Activated naive CD4-positive, alpha-beta T cell treated with anti-CD3 and anti-CD28 coated beads, Interleukin-2, amount 50 U/mL, for 72 hours (primary cell): ENCODE data around the gene ITPR2. TPM values are rescaled to one million over a fixed set of nuclear protein-coding genes. Genes with fewer than 3 reads are reported as not detected.
A peak's percentile ranks its signal among the peaks of the same experiment; 100 is the strongest.
"Not testable (repeated sequence)": the region's sequence is repeated elsewhere in the genome, so short reads cannot be mapped to it uniquely, and the experiment has no call there.

Experiments used
- ATAC-seq, 2 donors: fragments of 150-1000 bp; cut with Tn5 transposase; 2 replicates each; pipeline ENCODE4 v1.10.0; 2021; ENCODE audit warnings: mild to moderate bottlenecking in 2 of 2, moderate library complexity in 2 of 2
- DNase-seq, 2 donors: peaks; one replicate each; pipeline ENCODE4 v3.0.0; 2021 to 2022; ENCODE audit warnings: low spot score in 2 of 2
- H3K27ac Mint-ChIP-seq, 2 donors: one replicate each; pipeline ENCODE4 v1.8.0; 2022; ENCODE audit warnings: mild to moderate bottlenecking in 2 of 2, mixed read lengths in 2 of 2
- H3K36me3 Mint-ChIP-seq, 2 donors: one replicate each; pipeline ENCODE4 v1.8.0; 2022; ENCODE audit warnings: mixed read lengths in 2 of 2
- H3K9me3 Mint-ChIP-seq, 2 donors: one replicate each; pipeline ENCODE4 v1.8.0; 2022; ENCODE audit warnings: mixed read lengths in 2 of 2
- total RNA-seq, 2 donors: library from RNA; stranded (reverse); gene quantifications; one replicate each; pipeline ENCODE4 v1.2.3, GENCODE V29; 2022

The ITPR2 gene
- total RNA-seq, 2 donors from 2014 or later = 44.6 to 46.1 TPM

DNA sequence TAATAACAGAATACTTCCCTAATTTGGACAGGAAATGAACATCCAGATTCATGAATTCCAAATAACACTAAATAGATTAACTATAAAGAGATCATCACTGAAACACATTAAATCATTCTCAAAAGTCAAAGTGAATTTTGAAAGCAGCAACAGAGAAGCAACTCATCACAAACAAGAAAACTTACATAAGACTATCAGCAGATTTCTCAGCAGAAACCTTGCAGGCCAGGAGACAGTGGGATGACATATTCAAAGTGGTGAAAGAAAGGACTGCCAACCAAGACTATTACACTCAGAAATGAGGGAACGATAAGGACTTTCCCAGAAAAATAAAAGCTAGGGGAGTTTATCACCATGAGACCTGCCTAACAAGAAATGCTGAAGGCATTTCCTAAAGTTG lies 70.8 kb downstream of the ITPR2 start:
- ATAC-seq (no peak), DNase-seq (no peak)
- peaks cover 35 to 52% of the 10 kb centered on the region in 2 donors for H3K36me3 Mint-ChIP-seq
- peaks cover 25 to 33% of the 10 kb centered on the region in 2 donors for H3K9me3 Mint-ChIP-seq
- no peak overlapping the region for H3K27ac Mint-ChIP-seq

DNA sequence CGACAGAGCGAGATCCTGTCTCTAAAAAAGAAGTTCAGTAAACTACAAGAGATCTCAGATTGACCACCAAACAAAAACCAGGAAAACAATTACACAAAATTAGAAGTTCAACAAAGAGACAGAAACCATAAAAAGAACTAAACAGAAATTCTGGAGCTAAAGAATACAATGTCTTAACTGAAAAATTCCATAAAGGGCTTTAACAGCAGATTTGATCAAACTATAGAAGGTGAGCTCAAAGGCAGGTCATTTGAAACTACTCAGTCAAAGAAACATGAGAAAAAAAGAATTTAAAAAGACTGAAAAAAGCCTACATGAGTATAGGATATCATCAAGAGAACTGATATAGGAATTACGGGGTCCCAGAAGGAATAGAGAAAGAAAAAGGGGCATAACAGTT lies 71.2 kb downstream of the ITPR2 start:
- Mint-ChIP-seq H3K9me3 (peaks cover 25 to 33% of the 10 kb centered on the region in 2 donors), H3K36me3 (peaks cover 32 to 48% of the 10 kb centered on the region in 2 donors)
- no peak for ATAC-seq

DNA sequence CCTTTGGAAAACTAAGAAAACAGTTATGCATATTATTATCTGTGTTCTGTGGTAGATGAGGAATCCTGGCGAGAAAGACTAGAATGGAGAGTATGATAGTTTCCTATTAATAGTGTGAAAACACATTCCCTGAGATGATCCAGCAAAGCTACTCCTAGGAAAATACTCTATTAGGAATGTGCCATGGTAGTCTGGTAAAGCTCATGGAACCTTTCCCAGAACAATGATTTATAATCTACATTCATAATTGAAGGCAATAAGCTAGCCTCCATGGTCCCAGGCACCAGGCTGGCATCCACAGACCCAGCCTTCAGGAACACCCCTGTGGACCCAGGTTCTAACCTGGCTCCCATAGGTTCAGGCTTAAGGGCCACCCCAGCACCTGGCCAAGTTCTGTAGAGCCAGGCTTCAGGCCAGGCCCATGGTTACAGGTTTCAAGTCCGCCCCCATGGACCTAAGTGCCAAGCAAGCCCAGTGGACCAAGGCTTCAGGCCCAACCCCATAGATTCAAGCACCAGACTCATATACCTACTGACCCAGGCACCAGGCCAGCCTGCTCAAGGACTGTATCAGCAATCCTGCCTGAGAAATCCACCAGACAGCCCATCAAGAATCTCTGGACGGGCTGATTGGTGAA lies 72.2 kb downstream of the ITPR2 start:
- no peak for DNase-seq
- peaks cover 38 to 51% of the 10 kb centered on the region in 2 donors for H3K36me3 Mint-ChIP-seq
- ATAC-seq = no peak
- no peak overlapping the region for H3K27ac Mint-ChIP-seq
- peaks cover 29 to 41% of the 10 kb centered on the region in 2 donors for H3K9me3 Mint-ChIP-seq

More for the DNA sequence above, 71.2 kb downstream of the ITPR2 start:
- no peak overlapping the region for H3K27ac Mint-ChIP-seq
- DNase-seq = no peak

DNA sequence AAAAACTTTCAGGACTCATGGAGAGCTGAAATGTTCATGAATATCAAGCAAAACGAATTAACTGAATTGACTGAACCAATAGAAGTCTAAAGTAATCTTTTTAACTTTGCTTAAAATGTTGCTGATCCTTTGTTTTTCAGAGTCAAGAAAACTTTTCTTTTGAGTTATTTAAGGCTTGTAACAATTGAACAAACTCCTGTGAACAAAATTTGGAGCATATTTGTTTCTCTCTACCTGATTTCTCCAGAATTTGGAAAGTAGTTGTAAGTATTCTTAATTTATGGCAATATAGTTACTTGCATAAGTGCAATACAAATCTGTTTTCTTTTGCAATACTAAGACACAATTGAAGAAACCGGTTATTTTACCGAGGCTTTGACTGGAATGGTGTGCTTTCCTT lies 77.6 kb downstream of the ITPR2 start:
- Mint-ChIP-seq H3K36me3 (peaks cover 19 to 73% of the 10 kb centered on the region in 2 donors), H3K9me3 (peaks cover 9 to 33% of the 10 kb centered on the region in 2 donors)
- not testable (repeated sequence) for H3K27ac Mint-ChIP-seq, DNase-seq, ATAC-seq

DNA sequence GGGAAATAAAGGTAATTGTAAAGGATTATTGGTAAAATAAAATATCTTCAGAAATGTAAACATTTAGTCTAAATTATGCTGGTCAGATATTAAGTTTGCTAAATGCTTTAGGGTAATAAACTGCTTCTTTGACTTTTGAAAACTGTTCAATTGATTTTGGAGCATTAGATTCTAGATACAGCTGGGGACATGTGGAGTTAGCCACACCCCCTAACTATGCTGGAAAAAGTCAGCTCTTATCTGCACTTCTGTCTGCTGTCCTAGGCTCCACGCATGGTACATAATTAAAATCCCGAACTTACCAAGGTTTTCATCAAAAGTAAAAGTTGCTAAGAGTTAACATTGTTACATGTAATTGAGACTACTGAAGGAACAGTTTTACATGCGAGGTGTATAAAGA lies 78.8 kb downstream of the ITPR2 start:
- DNase-seq (no peak), ATAC-seq (no peak)
- peaks cover 21 to 74% of the 10 kb centered on the region in 2 donors for H3K36me3 Mint-ChIP-seq
- no peak overlapping the region for H3K27ac Mint-ChIP-seq
- H3K9me3 Mint-ChIP-seq = peaks cover 9 to 26% of the 10 kb centered on the region in 2 donors

DNA sequence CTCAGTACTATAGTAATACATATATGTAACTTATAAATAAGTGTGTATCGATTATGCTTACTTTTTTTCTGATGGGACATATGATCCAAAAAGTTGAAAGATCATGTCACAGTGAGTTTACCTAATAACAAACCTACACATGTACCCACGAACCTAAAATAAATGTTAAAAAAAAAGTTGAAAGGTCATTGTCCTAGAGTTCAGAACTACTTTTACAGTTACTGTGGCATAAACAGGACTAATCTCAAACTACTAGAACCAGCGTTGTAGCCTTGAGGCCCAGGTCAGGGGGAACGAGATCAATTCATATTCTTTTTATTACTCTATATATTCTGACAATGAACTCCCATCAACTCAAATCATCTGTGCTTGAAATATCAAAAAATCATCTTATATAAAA lies 81.8 kb downstream of the ITPR2 start:
- ATAC-seq = no peak
- peaks cover 5 to 25% of the 10 kb centered on the region in 2 donors for H3K9me3 Mint-ChIP-seq
- H3K27ac Mint-ChIP-seq = peak overlapping the region in 1 of 2 donors; percentile 86
- no peak for DNase-seq
- peaks cover 17 to 51% of the 10 kb centered on the region in 2 donors for H3K36me3 Mint-ChIP-seq

DNA sequence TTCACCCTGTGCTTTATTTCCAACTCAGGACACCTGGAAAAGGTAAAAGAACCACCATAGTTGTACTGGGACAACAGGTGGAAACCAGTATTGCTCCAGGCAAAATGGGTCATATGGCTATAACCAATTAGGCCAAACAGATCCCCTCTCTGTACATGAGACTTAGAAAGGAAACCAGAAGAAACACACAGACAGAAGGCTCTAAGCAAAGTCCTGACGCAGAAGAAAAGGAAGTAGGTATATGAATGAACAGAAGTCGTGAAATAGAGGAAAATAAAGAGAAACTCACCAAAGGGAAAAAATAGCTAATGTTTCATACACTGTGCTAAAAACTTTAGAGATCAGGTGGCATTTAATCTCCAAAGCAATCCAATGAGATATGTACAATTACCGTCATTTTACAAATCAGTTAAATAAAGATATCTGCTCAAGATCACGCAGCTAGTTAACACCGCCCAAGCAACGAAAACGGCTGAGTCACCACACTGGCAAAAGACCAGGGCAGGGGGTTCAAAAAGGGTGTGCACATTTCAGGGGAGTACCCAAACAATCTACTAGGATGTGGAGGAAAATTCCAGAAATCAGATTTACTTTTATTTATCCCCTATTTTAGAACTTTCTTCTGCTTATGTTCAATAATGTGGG lies 82.3 kb downstream of the ITPR2 start:
- Mint-ChIP-seq H3K36me3 (peaks cover 17 to 45% of the 10 kb centered on the region in 2 donors), H3K27ac (peak overlapping the region; percentile 15 to 86), H3K9me3 (peaks cover 5 to 20% of the 10 kb centered on the region in 2 donors)
- ATAC-seq (no peak), DNase-seq (no peak)

DNA sequence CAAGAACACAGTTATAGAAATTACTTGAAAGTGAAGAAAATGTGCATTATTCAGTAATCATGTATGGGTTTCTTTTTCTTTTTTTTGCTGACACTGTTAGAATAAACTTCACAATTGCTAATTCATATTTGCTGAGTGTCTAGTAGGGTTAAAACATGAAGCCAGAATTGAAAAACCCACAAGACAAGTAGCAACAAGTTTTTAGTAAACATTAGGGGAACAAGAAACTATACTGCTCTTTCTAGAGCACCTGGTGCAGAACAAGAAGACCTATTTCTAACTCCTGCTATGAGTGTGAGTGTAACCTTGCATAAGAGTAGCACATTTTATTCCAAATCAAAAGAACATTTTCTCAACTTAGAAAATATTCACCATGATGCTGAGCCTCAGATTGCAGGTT lies 83.2 kb downstream of the ITPR2 start:
- Mint-ChIP-seq H3K36me3 (peaks cover 17 to 42% of the 10 kb centered on the region in 2 donors), H3K9me3 (peaks cover 5 to 20% of the 10 kb centered on the region in 2 donors), H3K27ac (peak overlapping the region; percentile 53 to 86)
- DNase-seq (no peak), ATAC-seq (peak; percentile 34 to 77)

DNA sequence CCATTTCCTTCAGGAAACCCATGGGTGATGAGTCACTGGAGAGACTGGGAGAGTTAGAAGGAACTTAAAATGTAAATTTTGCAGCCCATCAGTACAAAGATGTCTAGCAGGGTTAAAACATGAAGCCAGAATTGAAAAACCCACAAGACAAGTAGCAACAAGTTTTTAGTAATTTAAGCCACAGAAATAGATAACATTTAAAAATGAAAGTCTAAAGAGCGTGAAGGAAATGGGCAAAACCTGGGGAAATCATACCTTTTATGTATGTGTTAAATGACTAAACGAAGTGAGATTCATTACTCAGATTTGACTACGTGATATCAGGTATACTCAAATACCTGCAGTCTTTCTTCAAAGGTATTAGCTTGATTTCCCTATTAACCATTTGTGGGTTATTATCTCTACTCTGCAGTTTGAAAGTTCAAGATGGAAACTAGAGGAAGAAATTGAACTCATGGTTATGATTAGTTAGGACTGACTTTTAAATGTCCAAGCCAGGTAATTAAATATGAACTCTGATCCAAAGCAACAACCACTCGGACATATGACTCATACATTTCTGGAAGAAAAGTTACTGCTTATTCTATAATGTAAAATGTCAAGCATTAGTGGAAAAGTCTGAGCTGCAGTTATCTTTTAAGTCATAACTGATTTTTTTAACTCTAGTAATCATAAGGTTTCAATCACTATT lies 84.1 kb downstream of the ITPR2 start:
- peak overlapping the region; percentile 39 to 86 for H3K27ac Mint-ChIP-seq
- peak; percentile 74 to 78 for ATAC-seq
- no peak for DNase-seq
- peaks cover 5 to 25% of the 10 kb centered on the region in 2 donors for H3K9me3 Mint-ChIP-seq
- peaks cover 23 to 39% of the 10 kb centered on the region in 2 donors for H3K36me3 Mint-ChIP-seq

DNA sequence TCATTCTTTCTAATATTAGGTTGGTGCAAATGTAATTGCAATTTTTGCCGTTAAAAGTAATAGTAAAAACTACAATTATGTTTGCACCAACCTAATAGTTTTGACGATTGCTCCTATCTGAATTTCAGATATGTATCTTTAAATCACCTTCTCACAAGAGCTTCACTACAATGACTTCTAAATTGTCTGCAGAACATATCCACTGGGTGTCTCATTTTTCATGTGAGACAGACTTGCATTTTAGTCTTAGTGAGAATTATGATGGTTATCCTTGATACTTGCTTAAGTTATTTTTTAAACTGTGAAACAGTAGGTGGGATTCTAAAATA lies 84.6 kb downstream of the ITPR2 start:
- DNase-seq (no peak), ATAC-seq (peak in 1 of 2 donors; percentile 8)
- peaks cover 1 to 21% of the 10 kb centered on the region in 2 donors for H3K9me3 Mint-ChIP-seq
- peak overlapping the region; percentile 29 to 86 for H3K27ac Mint-ChIP-seq
- peaks cover 21 to 35% of the 10 kb centered on the region in 2 donors for H3K36me3 Mint-ChIP-seq

DNA sequence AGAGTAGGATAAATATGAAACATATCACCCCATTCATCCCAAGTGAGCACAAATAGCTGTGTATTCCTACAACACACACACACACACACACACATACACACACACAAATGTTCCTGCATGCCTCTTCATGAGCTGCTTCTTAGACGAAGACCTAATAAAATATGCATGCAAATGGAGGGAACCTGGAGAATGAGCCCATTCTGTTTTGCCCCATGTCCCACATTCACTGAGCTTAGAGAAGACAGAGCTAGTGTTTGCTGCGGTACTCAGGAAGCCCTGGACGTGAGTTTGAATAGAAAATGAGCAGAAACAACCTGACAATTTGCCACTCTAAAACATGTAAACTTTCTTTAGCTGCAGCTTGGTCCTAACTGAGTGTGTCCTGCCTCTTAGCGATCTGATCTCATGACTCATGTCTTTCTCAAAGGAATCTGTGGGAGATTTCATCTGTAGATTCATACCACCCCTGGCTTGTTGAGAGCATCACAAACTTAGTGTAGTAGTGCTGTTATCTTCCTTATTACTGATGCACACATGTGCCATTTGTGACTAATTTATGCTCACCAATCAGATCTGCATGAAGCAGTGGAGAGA lies 86.8 kb downstream of the ITPR2 start:
- H3K27ac Mint-ChIP-seq = peak overlapping the region in 1 of 2 donors; percentile 86
- ATAC-seq = peak; percentile 49 to 55
- H3K9me3 Mint-ChIP-seq = peaks cover 7 to 22% of the 10 kb centered on the region in 2 donors
- H3K36me3 Mint-ChIP-seq = peaks cover 27 to 31% of the 10 kb centered on the region in 2 donors
- DNase-seq = no peak

DNA sequence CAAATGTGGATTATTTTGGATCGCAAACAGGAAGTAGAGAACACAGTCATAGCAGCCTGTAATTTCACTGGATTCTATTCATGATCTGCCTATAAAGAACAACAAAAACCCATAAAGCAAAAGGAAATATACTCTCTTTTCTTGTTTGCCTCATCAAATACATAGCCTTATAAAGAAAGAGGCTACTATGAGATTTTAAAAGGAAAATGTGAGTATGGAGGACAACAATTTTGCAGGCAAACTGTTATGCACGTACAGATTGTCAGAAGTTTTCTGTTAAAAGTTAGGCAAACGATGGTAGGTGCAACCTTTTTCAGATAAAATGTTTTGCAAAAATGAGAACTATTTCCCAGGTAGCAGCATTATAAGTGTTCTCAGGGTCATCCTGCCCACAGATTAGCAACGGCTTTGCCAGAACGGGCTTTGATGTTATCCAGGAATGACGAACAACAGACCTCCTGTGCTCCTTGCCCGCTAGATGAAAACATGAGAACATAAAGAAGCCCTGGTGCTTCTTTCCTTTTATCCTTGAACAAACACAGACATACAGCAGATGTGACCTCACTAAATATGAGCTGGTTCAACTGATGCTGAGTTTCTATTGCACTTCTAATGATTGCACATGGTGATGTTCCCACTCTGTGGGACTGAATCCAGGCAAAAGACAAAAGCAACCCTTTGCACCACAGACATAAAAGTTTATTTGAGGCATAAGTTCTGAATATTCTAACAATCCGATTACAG lies 88.1 kb downstream of the ITPR2 start:
- no peak for DNase-seq
- H3K27ac Mint-ChIP-seq = no peak overlapping the region
- ATAC-seq = no peak
- peaks cover 30 to 35% of the 10 kb centered on the region in 2 donors for H3K36me3 Mint-ChIP-seq
- H3K9me3 Mint-ChIP-seq = peaks cover 12 to 27% of the 10 kb centered on the region in 2 donors

DNA sequence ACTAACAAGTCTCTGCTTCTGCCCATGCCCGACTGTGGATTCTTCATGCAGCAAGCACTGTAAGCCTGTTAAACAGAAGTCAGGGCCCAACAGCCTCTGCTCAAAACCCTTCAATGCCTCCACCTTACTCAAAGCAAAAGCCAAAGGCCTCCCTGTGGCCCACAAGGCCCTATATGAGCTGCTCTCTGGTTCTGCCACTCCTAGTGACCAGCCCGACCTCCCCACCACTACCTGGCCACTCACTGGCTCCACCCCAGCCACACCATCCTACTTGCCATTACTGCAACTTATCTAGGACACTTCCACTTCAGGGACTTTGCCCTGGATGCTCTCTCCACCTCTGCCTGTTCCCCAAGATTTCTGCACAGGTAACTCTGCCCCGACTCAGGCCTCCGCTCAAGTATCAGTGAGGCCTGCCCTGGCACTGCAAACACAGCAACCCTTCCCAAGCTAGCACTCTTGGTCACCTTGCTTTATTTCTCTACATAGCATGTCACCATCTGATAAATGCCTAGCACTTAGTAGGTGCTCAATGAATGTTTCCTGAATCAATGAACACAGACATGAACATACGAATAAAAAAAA lies 88.9 kb downstream of the ITPR2 start:
- DNase-seq (no peak), ATAC-seq (no peak)
- peaks cover 17 to 27% of the 10 kb centered on the region in 2 donors for H3K9me3 Mint-ChIP-seq
- peaks cover 35 to 39% of the 10 kb centered on the region in 2 donors for H3K36me3 Mint-ChIP-seq
- H3K27ac Mint-ChIP-seq = no peak overlapping the region

DNA sequence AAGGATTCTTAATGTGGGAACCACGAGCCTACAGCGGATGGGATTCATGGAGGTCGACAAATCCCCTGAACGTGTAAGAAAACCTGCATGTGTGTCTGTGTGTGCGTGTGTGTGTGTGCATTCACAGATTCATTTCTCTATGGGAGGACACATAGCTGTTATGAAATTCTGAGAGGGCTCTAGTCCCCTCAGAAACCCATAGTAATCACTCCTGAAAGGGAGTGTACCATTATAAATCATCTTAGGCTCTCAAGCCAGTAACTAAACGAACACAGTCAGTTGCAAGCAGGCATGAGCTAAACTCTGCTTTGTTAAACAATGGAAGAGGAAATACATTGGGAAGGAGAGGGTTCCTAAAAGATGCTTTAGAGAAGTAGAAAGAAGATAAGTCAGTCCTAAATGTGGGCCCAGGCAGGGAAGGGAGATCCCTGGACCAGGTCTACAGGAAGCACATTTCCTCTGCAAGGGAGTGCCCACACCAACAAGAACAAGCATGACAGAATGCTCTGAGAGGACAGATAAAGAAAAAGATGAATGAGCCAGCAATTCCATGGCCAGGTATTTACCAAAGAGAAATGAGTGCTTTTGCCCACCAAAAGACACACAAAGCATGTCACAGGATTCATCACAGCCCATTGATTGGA lies 91.3 kb downstream of the ITPR2 start:
- peaks cover 36 to 46% of the 10 kb centered on the region in 2 donors for H3K36me3 Mint-ChIP-seq
- ATAC-seq = no peak
- H3K27ac Mint-ChIP-seq = peak overlapping the region in 1 of 2 donors; percentile 49
- DNase-seq = no peak
- H3K9me3 Mint-ChIP-seq = peaks cover 17 to 31% of the 10 kb centered on the region in 2 donors

DNA sequence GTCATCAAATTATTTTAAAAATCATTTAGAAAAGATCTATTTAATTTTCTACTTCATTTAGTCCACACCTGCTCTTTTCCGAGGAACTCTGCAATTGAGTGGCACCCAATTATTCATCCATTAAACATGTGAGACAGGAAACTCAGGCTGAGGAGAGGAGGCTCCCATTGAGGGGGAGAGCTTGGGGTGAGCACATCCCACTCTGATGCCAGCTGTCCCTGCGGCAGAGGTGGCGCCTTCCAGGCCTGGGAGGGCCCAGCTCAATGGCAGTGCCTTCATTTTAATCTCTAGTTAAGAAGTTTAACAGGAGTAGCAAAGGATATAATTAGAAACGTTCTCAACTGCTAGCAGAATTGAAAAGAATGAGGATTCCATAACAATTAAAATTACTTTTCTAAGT lies 92.0 kb downstream of the ITPR2 start:
- peaks cover 36 to 46% of the 10 kb centered on the region in 2 donors for H3K36me3 Mint-ChIP-seq
- ATAC-seq (no peak), DNase-seq (no peak)
- H3K9me3 Mint-ChIP-seq = peaks cover 17 to 33% of the 10 kb centered on the region in 2 donors
- peak overlapping the region in 1 of 2 donors; percentile 49 for H3K27ac Mint-ChIP-seq
